Hematopoietic multipotent progenitor cell (in vitro differentiated cells): ENCODE results near the gene ANKMY2. TPM values are rescaled to one million over a fixed set of nuclear protein-coding genes. Genes with fewer than 3 reads are reported as not detected.
A peak's percentile ranks its signal among the peaks of the same experiment; 100 is the strongest.
"Not testable (repeated sequence)": the region's sequence is repeated elsewhere in the genome, so short reads cannot be mapped to it uniquely, and the experiment has no call there.

Experiments used
- DNase-seq, 3 donors: peaks; one replicate each; pipeline ENCODE4 v3.0.0-alpha.2; 2011 to 2015; ENCODE audit warnings: low read depth in 2 of 3, low spot score in 2 of 3
- total RNA-seq: library from RNA; depleted of rRNA; stranded (reverse); fragments of >200 nt; gene quantifications from one replicate; pipeline ENCODE4 v1.2.3, GENCODE V29; 2012

The ANKMY2 gene
- total RNA-seq, 1 donor, result 13.7 TPM

- DNase-seq, result no peak
These were observed 11.2 kb downstream of the ANKMY2 start for GRCh38 chr7:16634271-16634738.

DNA sequence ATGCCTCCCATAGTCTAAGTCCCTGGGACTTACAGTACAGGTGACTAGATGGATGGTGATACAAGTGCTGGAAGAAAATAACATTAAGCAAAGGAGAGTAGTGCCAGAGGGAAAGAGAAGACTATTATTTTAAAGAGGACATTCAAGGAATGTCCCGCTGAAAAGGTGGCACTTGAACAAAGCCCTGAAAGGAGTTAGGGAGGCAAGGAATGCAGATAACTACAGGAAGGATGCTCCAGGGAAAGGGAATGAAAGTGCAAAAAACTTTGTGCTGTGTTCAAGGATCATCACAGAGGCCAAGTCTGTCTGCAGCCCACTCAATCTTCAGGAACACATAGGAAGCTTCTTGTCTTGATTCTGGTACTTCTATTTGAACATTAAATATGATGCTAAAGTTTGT lies 14.9 kb downstream of the ANKMY2 start:
- no peak for DNase-seq

DNA sequence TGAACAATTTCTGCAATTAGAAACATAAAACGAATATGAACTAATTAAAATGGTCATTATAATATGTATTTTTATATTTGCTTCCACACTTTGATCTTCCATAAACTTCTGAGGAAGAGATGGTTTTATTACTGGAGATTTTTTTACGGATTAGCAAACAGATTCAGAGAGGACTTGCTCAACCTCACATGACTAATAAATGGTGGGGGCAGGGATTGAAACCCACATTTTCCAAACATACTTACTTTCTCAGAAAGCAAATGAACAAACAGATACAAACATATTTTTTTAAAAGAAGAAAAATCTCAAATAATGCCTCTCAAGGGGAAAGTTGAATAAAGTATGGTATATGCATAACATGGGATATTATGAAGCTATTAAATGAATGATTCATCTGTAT lies 18.3 kb downstream of the ANKMY2 start:
- no peak for DNase-seq

DNA sequence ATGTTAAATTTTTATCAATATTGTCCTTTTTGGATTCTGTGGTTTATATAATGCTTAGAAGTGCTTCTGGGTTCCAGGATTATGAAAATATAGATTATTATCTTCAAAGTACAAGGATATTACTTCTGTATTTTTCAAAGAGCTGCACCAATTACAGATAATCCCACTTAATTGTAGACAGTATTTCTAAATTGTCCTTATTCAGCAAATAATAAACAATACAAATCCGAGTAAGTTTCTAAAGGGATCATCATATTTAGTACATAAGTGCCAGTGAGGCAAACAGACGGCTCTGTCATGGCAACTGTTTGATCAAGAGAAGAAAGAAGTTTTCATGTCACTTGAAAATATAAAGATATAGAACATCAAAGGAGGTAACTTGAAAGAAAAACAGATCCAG lies 19.2 kb downstream of the ANKMY2 start:
- DNase-seq, result no peak

DNA sequence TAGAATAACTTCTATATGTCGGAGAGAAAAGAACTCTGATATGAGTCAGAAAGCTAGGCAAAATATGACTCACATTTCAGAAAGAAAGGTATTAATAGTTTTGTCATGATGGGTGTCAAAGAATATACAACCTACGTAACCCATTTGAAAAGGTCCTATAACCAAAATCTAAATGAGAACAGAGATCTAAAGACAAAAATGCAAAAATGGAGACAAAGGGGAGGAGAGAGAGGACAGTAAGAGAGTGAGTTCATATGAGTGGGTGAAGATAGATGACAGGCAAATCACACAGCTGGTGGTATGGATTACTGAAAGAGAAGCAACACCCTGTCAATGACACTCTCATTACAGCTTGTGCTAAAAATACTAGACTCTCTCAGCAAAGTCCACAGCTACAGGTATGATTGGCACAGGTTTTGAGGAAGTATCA lies 25.6 kb downstream of the ANKMY2 start:
- peak in 1 of 3 donors; percentile 11 for DNase-seq

- DNase-seq, result no peak
These were observed 29.0 kb downstream of the ANKMY2 start for GRCh38 chr7:16616542-16616941.

DNA sequence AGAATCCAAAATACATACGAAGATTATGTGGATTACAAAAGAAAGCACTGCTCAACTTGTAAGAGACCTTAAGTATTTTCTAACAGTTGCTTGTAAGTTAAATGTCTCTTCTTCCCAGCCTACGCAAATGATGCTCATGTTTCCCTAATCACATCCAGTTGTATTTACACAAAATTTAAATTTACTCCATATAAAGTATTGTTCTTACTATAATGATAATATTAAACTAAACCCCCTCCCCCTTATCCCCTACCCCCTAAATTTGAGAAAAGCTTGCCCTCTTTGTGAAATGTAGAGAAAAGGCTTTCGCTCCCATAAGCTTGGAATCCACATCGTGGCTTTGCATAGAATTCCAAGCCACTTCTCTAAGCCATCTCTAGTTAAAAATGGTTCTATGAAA lies 29.4 kb downstream of the ANKMY2 start:
- no peak for DNase-seq

DNA sequence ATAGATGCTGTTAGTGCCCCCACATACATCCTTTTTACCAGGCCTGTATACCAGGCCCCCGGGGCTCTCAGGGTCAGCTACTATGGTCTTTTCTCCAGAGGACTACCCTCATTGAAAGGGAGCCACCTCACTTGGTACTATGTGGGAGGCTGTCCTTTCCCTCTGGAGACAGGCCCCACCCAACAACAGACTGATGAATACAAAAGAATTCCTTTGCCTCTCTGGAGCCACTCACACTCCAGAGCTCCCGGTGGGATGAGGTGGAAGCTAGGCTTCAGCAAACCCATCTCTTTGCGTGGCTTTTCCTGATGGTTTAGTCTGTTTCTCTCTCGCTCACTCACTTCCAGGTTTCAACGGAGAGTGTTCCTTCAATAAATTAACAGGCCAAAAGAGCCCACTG lies 30.3 kb downstream of the ANKMY2 start:
- no peak for DNase-seq

DNA sequence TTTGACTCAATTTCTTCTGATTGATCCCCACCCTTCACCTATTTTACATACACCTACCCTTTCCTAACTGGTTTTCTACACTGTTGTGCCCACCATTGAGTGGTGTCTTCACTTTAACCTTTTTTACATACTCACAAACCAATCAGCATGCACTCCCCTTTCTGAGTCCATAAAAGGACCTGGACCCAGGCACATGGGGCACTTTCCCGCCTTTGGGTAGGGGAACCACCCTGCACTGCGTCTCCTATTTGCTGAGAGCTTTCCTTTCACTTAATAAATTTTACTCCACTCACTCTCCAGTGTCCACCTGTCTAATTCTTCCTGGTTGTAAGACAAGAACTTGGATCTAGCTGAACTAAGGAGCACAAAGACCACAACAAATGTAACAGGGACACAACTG lies 33.8 kb downstream of the ANKMY2 start:
- no peak for DNase-seq

DNA sequence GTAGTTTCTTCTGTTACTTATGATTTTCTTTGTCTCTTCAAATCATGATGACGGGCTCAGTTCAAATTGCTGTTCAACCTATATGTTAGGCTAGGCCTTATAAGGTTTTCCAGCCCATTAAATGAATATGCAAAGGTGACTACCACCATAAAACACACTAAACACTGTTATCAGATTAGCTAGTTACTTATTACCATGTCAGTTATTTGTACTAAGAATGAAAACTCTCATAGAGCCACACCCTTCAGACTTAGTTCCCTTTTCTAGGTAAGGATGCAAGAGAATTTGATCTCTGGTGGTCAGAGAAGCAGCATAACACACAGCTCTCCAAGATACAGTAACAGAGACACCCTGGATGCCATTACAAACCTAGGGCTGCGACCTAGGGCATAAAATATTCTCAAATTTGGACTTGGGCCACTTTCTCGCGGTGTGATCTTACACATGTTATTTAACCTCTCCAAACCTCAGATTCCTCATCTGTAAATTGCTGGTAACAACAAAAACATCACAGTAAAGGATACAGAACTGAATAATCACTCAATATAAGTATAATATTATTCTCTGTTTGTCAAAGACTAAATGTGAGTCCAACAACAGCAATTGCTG lies 35.6 kb downstream of the ANKMY2 start:
- peak in 1 of 3 donors; percentile 10 for DNase-seq

- no peak for DNase-seq
These were observed 38.9 kb downstream of the ANKMY2 start for GRCh38 chr7:16606704-16607103.

- DNase-seq, result peak in 1 of 3 donors; percentile 6
These were observed 41.5 kb downstream of the ANKMY2 start for GRCh38 chr7:16604054-16604453.

GRCh38 chr7:16603633-16604032 lies 41.9 kb downstream of the ANKMY2 start:
- no peak for DNase-seq

GRCh38 chr7:16599860-16600259 lies 45.7 kb downstream of the ANKMY2 start:
- no peak for DNase-seq

GRCh38 chr7:16598015-16598414 lies 47.5 kb downstream of the ANKMY2 start:
- DNase-seq, result no peak

DNA sequence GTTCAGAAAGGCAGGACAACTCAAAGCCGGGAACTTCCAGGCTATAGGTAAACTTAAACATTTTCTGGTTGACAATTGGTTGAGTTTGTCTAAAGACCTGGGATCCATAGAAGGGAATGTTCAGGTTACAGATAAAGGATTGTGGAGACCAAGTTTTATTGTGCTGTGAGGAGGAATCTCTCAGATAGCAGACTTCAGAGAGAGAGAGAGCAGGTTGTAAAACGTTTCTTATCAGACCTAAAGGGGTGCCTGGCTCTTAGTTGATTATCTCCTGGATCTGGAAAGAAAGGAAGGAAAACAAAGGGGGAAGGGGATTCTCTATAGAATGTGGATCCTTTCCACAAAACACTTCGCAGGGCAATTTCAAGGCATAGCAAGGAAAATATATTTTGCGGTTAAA lies 50.0 kb downstream of the ANKMY2 start:
- not testable (repeated sequence) for DNase-seq

GRCh38 chr7:16594676-16595075 lies 50.9 kb downstream of the ANKMY2 start:
- no peak for DNase-seq

- DNase-seq, result no peak
These were observed 51.5 kb downstream of the ANKMY2 start for GRCh38 chr7:16594061-16594460.

DNA sequence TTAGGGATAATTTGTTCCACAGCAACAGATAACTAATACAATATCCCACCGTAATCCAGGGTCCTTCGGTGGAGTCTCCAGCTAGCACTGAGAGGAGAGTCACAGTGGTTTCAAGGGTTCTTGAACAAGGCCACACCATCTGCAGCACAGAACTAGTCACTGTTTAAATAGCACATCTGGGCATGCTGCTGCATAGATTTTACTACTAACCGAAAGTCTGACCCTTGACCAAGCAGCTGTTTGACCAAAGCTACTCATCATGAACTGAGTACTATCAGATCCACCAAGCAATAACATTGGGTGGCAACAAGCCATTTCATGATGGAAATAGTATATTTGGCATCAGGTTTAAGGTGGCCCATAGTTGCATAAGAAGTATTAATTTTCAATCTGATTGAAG lies 53.2 kb downstream of the ANKMY2 start:
- DNase-seq, result no peak

DNA sequence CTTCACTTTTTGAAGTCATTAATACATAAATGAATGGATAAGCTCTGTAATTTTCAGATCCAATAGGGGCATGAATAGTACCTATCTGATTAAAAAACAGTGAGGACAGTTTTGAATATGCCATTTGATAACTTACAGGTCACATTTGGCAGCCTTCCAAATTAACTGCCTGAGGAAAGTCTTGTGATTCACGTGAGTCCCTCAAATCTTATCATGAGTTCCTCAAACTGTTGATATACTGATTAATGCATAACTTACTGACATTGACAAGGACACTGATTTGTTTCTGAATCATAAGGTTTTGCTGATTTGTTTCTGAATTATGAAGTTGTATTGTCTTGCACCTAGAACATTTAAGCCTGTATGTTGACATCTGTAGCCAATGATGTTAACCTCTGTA lies 55.1 kb downstream of the ANKMY2 start:
- DNase-seq, result peak in 1 of 3 donors; percentile 32

DNA sequence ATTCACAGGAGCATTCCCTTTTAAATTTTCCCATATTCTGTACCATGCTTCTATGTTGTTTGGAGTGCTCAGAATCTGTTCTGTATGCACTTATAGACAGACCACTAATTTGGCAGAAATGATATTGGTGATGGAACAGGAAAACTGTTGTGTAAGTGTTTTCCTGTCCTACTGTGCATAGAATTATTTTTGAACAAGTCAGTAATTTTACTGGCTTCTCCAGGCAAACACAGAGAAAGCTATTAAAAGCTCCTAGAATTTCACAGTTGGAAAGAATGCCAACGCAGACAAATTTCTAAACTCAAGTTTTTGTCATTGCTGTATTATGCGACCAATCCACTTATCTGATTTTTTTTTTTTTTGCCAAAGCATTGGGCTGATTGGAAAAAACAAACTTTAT lies 55.7 kb downstream of the ANKMY2 start:
- DNase-seq, result no peak

DNA sequence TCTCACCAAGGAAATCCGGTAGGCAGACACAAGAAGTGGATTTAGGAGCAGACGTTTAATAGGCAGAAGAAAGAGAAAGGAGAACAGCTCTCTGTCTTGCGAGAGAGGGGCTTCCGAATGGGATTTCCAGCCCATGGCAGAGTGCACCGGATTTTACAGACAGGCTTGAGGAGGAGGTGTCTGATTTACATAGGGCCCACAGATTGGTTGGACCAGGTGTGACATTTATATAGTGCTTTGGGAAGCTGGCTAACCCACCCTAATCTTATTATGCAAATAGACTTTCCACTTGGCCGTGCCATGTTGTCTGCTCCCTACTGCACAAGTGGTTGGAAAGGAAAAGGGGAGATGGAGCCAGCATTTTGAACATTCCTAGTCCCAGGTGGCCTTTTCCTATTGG lies 57.8 kb downstream of the ANKMY2 start:
- no peak for DNase-seq

GRCh38 chr7:16587129-16587528 lies 58.4 kb downstream of the ANKMY2 start:
- DNase-seq, result no peak
